PFSK-1 (cell line): Measurements from ENCODE around the gene PAFAH2.

Experiments
- FOXP2 ChIP-seq: optimal IDR thresholded peaks from 2 replicates; pipeline ENCODE3; 2011; ENCODE audit warnings: borderline replicate concordance, control low read depth, inconsistent platforms; ENCODE audit not compliant: insufficient read depth; ENCODE audit errors: extremely low read length, extremely low read depth
- POLR2AphosphoS5 ChIP-seq: IDR thresholded peaks from 2 replicates; pipeline ENCODE4 v1.6.1; 2012; ENCODE audit warnings: low read depth, mild to moderate bottlenecking, control low read depth, low read length, moderate library complexity
- SIN3A ChIP-seq: IDR thresholded peaks from 2 replicates; pipeline ENCODE4 v1.6.1; 2012; ENCODE audit warnings: mild to moderate bottlenecking, low read length, moderate library complexity, borderline replicate concordance; ENCODE audit not compliant: insufficient read depth
- TAF1 ChIP-seq: IDR thresholded peaks from 2 replicates; pipeline ENCODE4 v1.6.1; 2012; ENCODE audit warnings: low read length, control low read depth, borderline replicate concordance; ENCODE audit not compliant: insufficient read depth
- TF ChIP-seq, protein P1 (sequence below), 2 experiments: IDR thresholded peaks; 2 replicates each; pipeline versions ENCODE4 v1.6.1 to v1.8.0; 2011 to 2012; ENCODE audit warnings: low read depth in 2 of 2, low read length in 2 of 2, control low read depth in 1 of 2, inconsistent platforms in 1 of 2, mild to moderate bottlenecking in 1 of 2, moderate library complexity in 1 of 2; ENCODE audit not compliant: insufficient read depth in 1 of 2

DNA sequence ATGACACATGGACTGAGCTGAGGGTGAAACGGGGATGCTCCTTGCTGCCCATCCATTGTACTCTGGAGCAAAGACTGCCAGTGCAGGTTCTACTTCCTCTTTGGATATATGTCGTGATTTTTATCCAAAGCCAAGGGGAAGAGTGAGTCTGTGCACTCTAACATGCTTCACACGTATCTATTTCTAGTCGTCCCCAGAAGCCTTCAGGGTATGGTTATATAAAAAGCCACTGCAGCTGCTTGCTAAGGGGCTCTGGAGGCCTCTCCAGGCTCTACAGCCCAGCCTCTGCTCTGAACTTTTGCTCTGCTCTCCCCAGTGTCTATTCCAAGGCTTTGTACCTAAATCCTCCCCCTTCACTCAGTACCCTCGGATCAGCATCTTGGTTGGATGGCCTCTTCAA, 20.1 kb downstream of the PAFAH2 start:
- TF ChIP-seq POLR2AphosphoS5 (no peak), TAF1 (no peak), SIN3A (no peak), FOXP2 (no peak)
- TF ChIP-seq, protein P1, sequence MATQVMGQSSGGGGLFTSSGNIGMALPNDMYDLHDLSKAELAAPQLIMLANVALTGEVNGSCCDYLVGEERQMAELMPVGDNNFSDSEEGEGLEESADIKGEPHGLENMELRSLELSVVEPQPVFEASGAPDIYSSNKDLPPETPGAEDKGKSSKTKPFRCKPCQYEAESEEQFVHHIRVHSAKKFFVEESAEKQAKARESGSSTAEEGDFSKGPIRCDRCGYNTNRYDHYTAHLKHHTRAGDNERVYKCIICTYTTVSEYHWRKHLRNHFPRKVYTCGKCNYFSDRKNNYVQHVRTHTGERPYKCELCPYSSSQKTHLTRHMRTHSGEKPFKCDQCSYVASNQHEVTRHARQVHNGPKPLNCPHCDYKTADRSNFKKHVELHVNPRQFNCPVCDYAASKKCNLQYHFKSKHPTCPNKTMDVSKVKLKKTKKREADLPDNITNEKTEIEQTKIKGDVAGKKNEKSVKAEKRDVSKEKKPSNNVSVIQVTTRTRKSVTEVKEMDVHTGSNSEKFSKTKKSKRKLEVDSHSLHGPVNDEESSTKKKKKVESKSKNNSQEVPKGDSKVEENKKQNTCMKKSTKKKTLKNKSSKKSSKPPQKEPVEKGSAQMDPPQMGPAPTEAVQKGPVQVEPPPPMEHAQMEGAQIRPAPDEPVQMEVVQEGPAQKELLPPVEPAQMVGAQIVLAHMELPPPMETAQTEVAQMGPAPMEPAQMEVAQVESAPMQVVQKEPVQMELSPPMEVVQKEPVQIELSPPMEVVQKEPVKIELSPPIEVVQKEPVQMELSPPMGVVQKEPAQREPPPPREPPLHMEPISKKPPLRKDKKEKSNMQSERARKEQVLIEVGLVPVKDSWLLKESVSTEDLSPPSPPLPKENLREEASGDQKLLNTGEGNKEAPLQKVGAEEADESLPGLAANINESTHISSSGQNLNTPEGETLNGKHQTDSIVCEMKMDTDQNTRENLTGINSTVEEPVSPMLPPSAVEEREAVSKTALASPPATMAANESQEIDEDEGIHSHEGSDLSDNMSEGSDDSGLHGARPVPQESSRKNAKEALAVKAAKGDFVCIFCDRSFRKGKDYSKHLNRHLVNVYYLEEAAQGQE (IDR thresholded peaks at IDR 0.05; ENCODE audit: insufficient read depth in 1 of 2, low read depth in 2 of 2, low read length in 2 of 2), result no peak
